HEK293 (cell line): ENCODE measurements around the gene SIX2.

Experiments
- CTCF ChIA-PET: fragments of 350-600 bp; formaldehyde crosslinking; extraction: SDS; loops from one replicate; lab custom pipeline; 2021; ENCODE audit warnings: antibody characterized with exemption; lab: Yijun Ruan, JAX
- POLR2A ChIA-PET: fragments of 300-600 bp; formaldehyde crosslinking; extraction: SDS; loops from one replicate; lab custom pipeline; 2020; ENCODE audit warnings: antibody characterized with exemption, inconsistent platforms; lab: Yijun Ruan, JAX
- H3K27ac ChIP-seq: fragments of 200-500 bp; sonication (Bioruptor generic); 2 replicates; pipeline ENCODE4 v1.5.1; 2014; ENCODE audit warnings: low read depth, low read length, control low read depth, inconsistent platforms; ENCODE audit errors: extremely low read depth
- H3K36me3 ChIP-seq, 2 experiments: fragments of 200-500 bp in 1 of 2; sonication (Bioruptor generic) in 1 of 2; 1 replicate in 1 of 2; 2 replicates in 1 of 2; pipeline ENCODE4 v1.5.1; 2014 to 2017; ENCODE audit warnings: inconsistent platforms in 2 of 2, low read length in 2 of 2; ENCODE audit not compliant: control insufficient read depth in 2 of 2, insufficient read depth in 1 of 2
- H3K4me1 ChIP-seq: fragments of 200-500 bp; sonication (Bioruptor generic); 2 replicates; pipeline ENCODE4 v1.5.1; 2014; ENCODE audit warnings: mild to moderate bottlenecking, low read length, inconsistent platforms; ENCODE audit not compliant: control insufficient read depth, insufficient read depth
- H3K4me3 ChIP-seq: 2 replicates; pipeline ENCODE4 v1.5.1; 2011; ENCODE audit warnings: low read depth, mild to moderate bottlenecking, control low read depth, low read length, moderate library complexity
- H3K9me3 ChIP-seq: fragments of 200-500 bp; sonication (Bioruptor generic); 2 replicates; pipeline ENCODE4 v1.5.1; 2014; ENCODE audit warnings: low read depth, low read length, inconsistent platforms; ENCODE audit not compliant: control insufficient read depth, insufficient read depth
- HOXA7 ChIP-seq: sonication (generic); formaldehyde crosslinking; IDR thresholded peaks from 2 replicates; pipeline ENCODE4 v1.8.1; 2022; ENCODE audit warnings: missing genetic modification reagents, borderline replicate concordance
- KLF7 ChIP-seq: fragments of 450-650 bp; formaldehyde crosslinking; IDR thresholded peaks from 2 replicates; pipeline ENCODE4 v1.5.1; 2016; ENCODE audit warnings: missing biosample characterization, missing genetic modification characterization, borderline replicate concordance
- SCRT1 ChIP-seq: fragments of 450-650 bp; formaldehyde crosslinking; IDR thresholded peaks from 2 replicates; pipeline ENCODE4 v1.5.1; 2016; ENCODE audit warnings: missing biosample characterization, missing genetic modification characterization, borderline replicate concordance
- SP7 ChIP-seq: fragments of 450-650 bp; formaldehyde crosslinking; IDR thresholded peaks from 2 replicates; pipeline ENCODE4 v1.5.1; 2016; ENCODE audit warnings: missing biosample characterization, missing genetic modification characterization
- YY1 ChIP-seq: fragments of 450-650 bp; formaldehyde crosslinking; IDR thresholded peaks from 2 replicates; pipeline ENCODE4 v1.5.1; 2018; ENCODE audit warnings: missing biosample characterization, missing genetic modification characterization
- ZBTB21 ChIP-seq: fragments of 450-650 bp; formaldehyde crosslinking; IDR thresholded peaks from 2 replicates; pipeline ENCODE4 v1.5.1; 2017; ENCODE audit warnings: missing biosample characterization, missing genetic modification characterization
- ZBTB7A ChIP-seq: fragments of 450-650 bp; formaldehyde crosslinking; IDR thresholded peaks from 2 replicates; pipeline ENCODE4 v1.5.1; 2016; ENCODE audit warnings: low read depth, missing biosample characterization, missing genetic modification characterization
- ZNF10 ChIP-seq: fragments of 450-650 bp; formaldehyde crosslinking; IDR thresholded peaks from 2 replicates; pipeline ENCODE4 v1.5.1; 2017; ENCODE audit warnings: missing biosample characterization, missing genetic modification characterization
- ZNF121 ChIP-seq: fragments of 450-650 bp; formaldehyde crosslinking; IDR thresholded peaks from 2 replicates; pipeline ENCODE4 v1.5.1; 2016; ENCODE audit warnings: missing biosample characterization, missing genetic modification characterization
- ZNF132 ChIP-seq: fragments of 450-650 bp; formaldehyde crosslinking; IDR thresholded peaks from 2 replicates; pipeline ENCODE4 v1.5.1; 2017; ENCODE audit warnings: missing biosample characterization, missing genetic modification characterization, borderline replicate concordance
- ZNF148 ChIP-seq: fragments of 450-650 bp; formaldehyde crosslinking; IDR thresholded peaks from 2 replicates; pipeline ENCODE4 v1.5.0; 2017; ENCODE audit warnings: missing biosample characterization, missing genetic modification characterization, borderline replicate concordance
- ZNF2 ChIP-seq: fragments of 450-650 bp; formaldehyde crosslinking; IDR thresholded peaks from 2 replicates; pipeline ENCODE4 v1.5.1; 2016; ENCODE audit warnings: missing biosample characterization, missing genetic modification characterization
- ZNF24 ChIP-seq: fragments of 450-650 bp; formaldehyde crosslinking; IDR thresholded peaks from 2 replicates; pipeline ENCODE4 v1.5.1; 2016; ENCODE audit warnings: missing biosample characterization, missing genetic modification characterization
- ZNF280D ChIP-seq: fragments of 450-650 bp; formaldehyde crosslinking; IDR thresholded peaks from 2 replicates; pipeline ENCODE4 v1.5.1; 2016; ENCODE audit warnings: missing biosample characterization, missing genetic modification characterization
- ZNF341 ChIP-seq: fragments of 450-650 bp; formaldehyde crosslinking; IDR thresholded peaks from 2 replicates; pipeline ENCODE4; 2016; ENCODE audit warnings: low read depth, missing biosample characterization, missing genetic modification characterization
- ZNF366 ChIP-seq: fragments of 450-650 bp; formaldehyde crosslinking; conservative IDR thresholded peaks from 2 replicates; pipeline ENCODE4 v1.5.1; 2016; ENCODE audit warnings: missing biosample characterization, missing genetic modification characterization
- ZNF391 ChIP-seq: fragments of 450-650 bp; formaldehyde crosslinking; IDR thresholded peaks from 2 replicates; pipeline ENCODE4 v1.5.1; 2016; ENCODE audit warnings: low read depth, missing biosample characterization, missing genetic modification characterization, borderline replicate concordance
- ZNF514 ChIP-seq: fragments of 450-650 bp; formaldehyde crosslinking; IDR thresholded peaks from 2 replicates; pipeline ENCODE4 v1.5.1; 2016; ENCODE audit warnings: missing biosample characterization, missing genetic modification characterization
- ZNF629 ChIP-seq: fragments of 450-650 bp; formaldehyde crosslinking; IDR thresholded peaks from 2 replicates; pipeline ENCODE4 v1.5.1; 2017; ENCODE audit warnings: missing biosample characterization, missing genetic modification characterization
- ZNF658 ChIP-seq: fragments of 450-650 bp; formaldehyde crosslinking; IDR thresholded peaks from 2 replicates; pipeline ENCODE4; 2016; ENCODE audit warnings: missing biosample characterization, missing genetic modification characterization
- ZNF660 ChIP-seq: fragments of 450-650 bp; IDR thresholded peaks from 2 replicates; pipeline ENCODE4 v1.5.1; 2018; ENCODE audit warnings: missing biosample characterization, mild to moderate bottlenecking, missing genetic modification characterization
- ZNF677 ChIP-seq: fragments of 450-650 bp; IDR thresholded peaks from 2 replicates; pipeline ENCODE4 v1.5.0; 2018; ENCODE audit warnings: missing biosample characterization, mild to moderate bottlenecking, missing genetic modification characterization, moderate library complexity
- ZNF785 ChIP-seq: fragments of 450-650 bp; formaldehyde crosslinking; IDR thresholded peaks from 2 replicates; pipeline ENCODE4 v1.5.1; 2016; ENCODE audit warnings: missing biosample characterization, missing genetic modification characterization
- TF ChIP-seq, protein P1 (sequence below): IDR thresholded peaks from 2 replicates; pipeline ENCODE4 v1.6.1; 2011; ENCODE audit warnings: mild to moderate bottlenecking, low read depth, low read length, borderline replicate concordance
- TF ChIP-seq, protein P2 (sequence below): fragments of 450-650 bp; formaldehyde crosslinking; IDR thresholded peaks from 2 replicates; pipeline ENCODE4 v1.5.1; 2016; ENCODE audit warnings: missing biosample characterization, missing genetic modification characterization

The SIX2 gene

GRCh38 chr2:45004562-45005191 lies 4.6 kb downstream of the SIX2 start:
- no peaks in the 10 kb centered on the region for H3K9me3 ChIP-seq
- no peak overlapping the region for H3K27ac ChIP-seq
- no peaks in the 10 kb centered on the region for H3K36me3 ChIP-seq
- POLR2A ChIA-PET, result no interaction called here
- no peak overlapping the region for H3K4me3 ChIP-seq
- CTCF ChIA-PET, result interaction anchor here (0.6 to 1.3 kb wide), 2 partner anchors 10 to 375 kb away, joined by 4 to 6 read pairs; no protein-coding TSS in a partner anchor
- no peaks in the 10 kb centered on the region; the same call in 1 of the 2 replicates for H3K4me1 ChIP-seq
- no peak for TF ChIP-seq SP7 (tag by site-specific recombination)
- TF ChIP-seq ZNF677, result no peak
- no peak for TF ChIP-seq ZNF514
- TF ChIP-seq ZNF341, result no peak
- TF ChIP-seq ZNF10, result no peak
- TF ChIP-seq ZNF629 (tag by site-specific recombination), result no peak
- no peak for TF ChIP-seq ZNF366
- no peak for TF ChIP-seq ZNF24 (tag by site-specific recombination)
- no peak for TF ChIP-seq YY1 (tag by site-specific recombination)
- no peak for TF ChIP-seq ZNF658 (tag by site-specific recombination)
- no peak for TF ChIP-seq SCRT1 (tag by site-specific recombination)
- no peak for TF ChIP-seq ZNF391 (tag by site-specific recombination)
- TF ChIP-seq ZNF132 (tag by site-specific recombination), result no peak
- no peak for TF ChIP-seq ZNF2 (tag by site-specific recombination)
- TF ChIP-seq ZNF660 (tag by site-specific recombination), result no peak
- no peak for TF ChIP-seq ZBTB21
- no peak for TF ChIP-seq KLF7 (tag by site-specific recombination)
- TF ChIP-seq, protein P1, sequence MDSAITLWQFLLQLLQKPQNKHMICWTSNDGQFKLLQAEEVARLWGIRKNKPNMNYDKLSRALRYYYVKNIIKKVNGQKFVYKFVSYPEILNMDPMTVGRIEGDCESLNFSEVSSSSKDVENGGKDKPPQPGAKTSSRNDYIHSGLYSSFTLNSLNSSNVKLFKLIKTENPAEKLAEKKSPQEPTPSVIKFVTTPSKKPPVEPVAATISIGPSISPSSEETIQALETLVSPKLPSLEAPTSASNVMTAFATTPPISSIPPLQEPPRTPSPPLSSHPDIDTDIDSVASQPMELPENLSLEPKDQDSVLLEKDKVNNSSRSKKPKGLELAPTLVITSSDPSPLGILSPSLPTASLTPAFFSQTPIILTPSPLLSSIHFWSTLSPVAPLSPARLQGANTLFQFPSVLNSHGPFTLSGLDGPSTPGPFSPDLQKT, result no peak
- no peak for TF ChIP-seq ZNF785 (tag by site-specific recombination)
- TF ChIP-seq, protein P2, sequence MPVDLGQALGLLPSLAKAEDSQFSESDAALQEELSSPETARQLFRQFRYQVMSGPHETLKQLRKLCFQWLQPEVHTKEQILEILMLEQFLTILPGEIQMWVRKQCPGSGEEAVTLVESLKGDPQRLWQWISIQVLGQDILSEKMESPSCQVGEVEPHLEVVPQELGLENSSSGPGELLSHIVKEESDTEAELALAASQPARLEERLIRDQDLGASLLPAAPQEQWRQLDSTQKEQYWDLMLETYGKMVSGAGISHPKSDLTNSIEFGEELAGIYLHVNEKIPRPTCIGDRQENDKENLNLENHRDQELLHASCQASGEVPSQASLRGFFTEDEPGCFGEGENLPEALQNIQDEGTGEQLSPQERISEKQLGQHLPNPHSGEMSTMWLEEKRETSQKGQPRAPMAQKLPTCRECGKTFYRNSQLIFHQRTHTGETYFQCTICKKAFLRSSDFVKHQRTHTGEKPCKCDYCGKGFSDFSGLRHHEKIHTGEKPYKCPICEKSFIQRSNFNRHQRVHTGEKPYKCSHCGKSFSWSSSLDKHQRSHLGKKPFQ, result no peak
- TF ChIP-seq, all 188 proteins: peak for 0

- Histone ChIP-seq H3K4me3 (no peak overlapping the region), H3K36me3 (no peaks in the 10 kb centered on the region), H3K9me3 (no peaks in the 10 kb centered on the region), H3K4me1 (no peaks in the 10 kb centered on the region; the same call in 1 of the 2 replicates), H3K27ac (no peak overlapping the region)
- POLR2A ChIA-PET, result no interaction called here
- CTCF ChIA-PET, result interaction anchor here (1.3 kb wide), 1 partner anchor 11 kb away, joined by 6 read pairs; no protein-coding TSS in a partner anchor
- TF ChIP-seq ZNF280D (tag by site-specific recombination), result no peak
- TF ChIP-seq ZNF785 (tag by site-specific recombination), result no peak
- no peak for TF ChIP-seq ZNF148 (tag by site-specific recombination)
- no peak for TF ChIP-seq SCRT1 (tag by site-specific recombination)
- no peak for TF ChIP-seq ZBTB7A (tag by site-specific recombination)
- no peak for TF ChIP-seq ZNF121 (tag by site-specific recombination)
- no peak for TF ChIP-seq HOXA7 (CRISPR knock-in tag)
These were observed 5.4 kb downstream of the SIX2 start for GRCh38 chr2:45003579-45004551.
